Gastroesophageal sphincter (tissue), 2 donors: ENCODE data around the gene CCDC51.

Source experiments
- EP300 ChIP-seq: sonication (generic); formaldehyde crosslinking; IDR thresholded peaks from one replicate; pipeline ENCODE4 v1.6.1; 2017; ENCODE audit warnings: antibody characterized with exemption, mild to moderate bottlenecking
- POLR2A ChIP-seq, 2 donors: fragments of 450-650 bp; IDR thresholded peaks; one replicate each; pipeline ENCODE4 v1.6.1; 2017; ENCODE audit warnings: antibody characterized with exemption in 2 of 2, mild to moderate bottlenecking in 2 of 2, moderate library complexity in 1 of 2

GRCh38 chr3:48398701-48399386 lies 41.1 kb downstream of the CCDC51 start:
- TF ChIP-seq EP300 (no peak), POLR2A (IDR thresholded peaks at IDR 0.05) (no peak)
